ENCODE data around the gene F2. TPM values are rescaled to one million over a fixed set of nuclear protein-coding genes. Genes with fewer than 3 reads are reported as not detected.

F2 gene
- total RNA-seq, 6 experiments from 2014 or later: 825 to 1,339 (median 1,089) TPM

GRCh38 chr11:46698597-46698996 is 20.4 kb upstream of the F2 start:
- Histone ChIP-seq H3K9me3 (no peaks in the 10 kb centered on the region), H3K27me3 (no peaks in the 10 kb centered on the region), H3K4me3 (no peak overlapping the region), H3K36me3 (peaks cover 0 to 39% (median 18%) of the 10 kb centered on the region in 4 donors), H3K4me1 (peaks cover 0 to 56% (median 26%) of the 10 kb centered on the region in 4 donors), H3K27ac (no peak overlapping the region)
- ATAC-seq (no peak), DNase-seq (no peak)
- 33% methylated on average over 1 of the region's 1 CpG for WGBS (ENCODE audit: insufficient coverage, low coverage, low lambda C conversion rate, missing lambda C conversion rate)
- TF ChIP-seq POLR2A (IDR thresholded peaks at IDR 0.05) (no peak), CTCF (IDR thresholded peaks at IDR 0.05) (no peak)
- intact Hi-C loops (cut with DNase I): no loop called here

GRCh38 chr11:46700241-46701077 is 18.6 kb upstream of the F2 start, which contains the start of the genes ARHGAP1 and ZNF408:
Gene ARHGAP1, minus strand, starts transcription at chr11:46700619. Its CDS starts 4,512 bp downstream, at chr11:46696107.
Gene ZNF408, plus strand, starts transcription at chr11:46701031. Its CDS starts 17 bp downstream, at chr11:46701048.
- Histone ChIP-seq H3K4me1 (peaks cover 0 to 54% (median 26%) of the 10 kb centered on the region in 4 donors), H3K9me3 (no peaks in the 10 kb centered on the region), H3K4me3 (peak within 1 kb of the TSS; percentile 89 to 97 (median 95)), H3K27me3 (no peaks in the 10 kb centered on the region), H3K27ac (peak within 1 kb of the TSS; percentile 84 to 94 (median 85)), H3K36me3 (peaks cover 6 to 40% (median 20%) of the 10 kb centered on the region in 4 donors)
- ATAC-seq (peak; percentile 88 to 94 (median 93)), DNase-seq (peak; percentile 99 to 100 (median 99))
- WGBS (ENCODE audit: insufficient coverage, low coverage, low lambda C conversion rate, missing lambda C conversion rate): 0% methylated on average over 30 of the region's 44 CpGs
- TF ChIP-seq CTCF (IDR thresholded peaks at IDR 0.05) (no peak), POLR2A (IDR thresholded peaks at IDR 0.05) (peak; percentile 92)
- intact Hi-C loops (cut with DNase I): no loop called here

GRCh38 chr11:46701078-46701654 is 17.8 kb upstream of the F2 start:
- intact Hi-C loops (cut with DNase I): no loop called here
- no peak for ATAC-seq
- H3K4me1 ChIP-seq: peaks cover 0 to 47% (median 23%) of the 10 kb centered on the region in 4 donors
- H3K27ac ChIP-seq: peak overlapping the region; percentile 84 to 94 (median 85)
- no peaks in the 10 kb centered on the region for H3K27me3 ChIP-seq
- DNase-seq: no peak
- H3K9me3 ChIP-seq: no peaks in the 10 kb centered on the region
- H3K4me3 ChIP-seq: peak overlapping the region; percentile 89 to 97 (median 95)
- TF ChIP-seq POLR2A (IDR thresholded peaks at IDR 0.05) (no peak), CTCF (IDR thresholded peaks at IDR 0.05) (no peak)
- H3K36me3 ChIP-seq: peaks cover 6 to 42% (median 21%) of the 10 kb centered on the region in 4 donors
- under 1% methylated on average over 15 of the region's 29 CpGs for WGBS (ENCODE audit: insufficient coverage, low coverage, low lambda C conversion rate, missing lambda C conversion rate)

- Histone ChIP-seq H3K4me1 (peaks cover 0 to 13% (median 7%) of the 10 kb centered on the region in 4 donors), H3K27ac (no peak overlapping the region), H3K36me3 (peaks cover 6 to 47% (median 21%) of the 10 kb centered on the region in 4 donors), H3K4me3 (no peak overlapping the region), H3K9me3 (no peaks in the 10 kb centered on the region), H3K27me3 (no peaks in the 10 kb centered on the region)
- DNase-seq (no peak), ATAC-seq (no peak)
- TF ChIP-seq CTCF (IDR thresholded peaks at IDR 0.05): no peak
- no peak for TF ChIP-seq POLR2A (IDR thresholded peaks at IDR 0.05)
- intact Hi-C loops (cut with DNase I): no loop called here
- 95% methylated on average over 7 of the region's 31 CpGs for WGBS (ENCODE audit: insufficient coverage, low coverage, low lambda C conversion rate, missing lambda C conversion rate)
Measured at GRCh38 chr11:46705070-46705688, 13.8 kb upstream of the F2 start.
